T-helper 2 cell treated with Interferon-gamma antibody and Interleukin-4, amounts not matched to agents 100 ng/mL and 5 ng/mL, for 36 hours (primary cell): ENCODE results near the gene ZMIZ1. TPM values are rescaled to one million over a fixed set of nuclear protein-coding genes. Genes with fewer than 3 reads are reported as not detected.

Experiments used
- intact Hi-C: fragments of 100-400 bp; cut with micrococcal nuclease; formaldehyde crosslinking; loops from one replicate; pipeline ENCODE4 v1.15.1; 2023
- total RNA-seq: library from RNA; stranded (reverse); gene quantifications from 2 replicates; pipeline ENCODE4 v1.2.3, GENCODE V29; 2022

ZMIZ1 gene
- total RNA-seq, 1 donor from 2014 or later: 45.8 TPM

GRCh38 chr10:79183468-79183865 is 114.7 kb downstream of the ZMIZ1 start:
- intact Hi-C loops: no loop called here

- intact Hi-C loops: no loop called here
Measured at GRCh38 chr10:79184145-79184625, 115.4 kb downstream of the ZMIZ1 start.

- intact Hi-C loops: no loop called here
Measured at GRCh38 chr10:79184657-79185056, 115.9 kb downstream of the ZMIZ1 start.

GRCh38 chr10:79185067-79185774 is 116.5 kb downstream of the ZMIZ1 start:
- intact Hi-C loops: no loop called here

GRCh38 chr10:79185796-79186374 is 117.1 kb downstream of the ZMIZ1 start:
- intact Hi-C loops: no loop called here

- intact Hi-C loops: no loop called here
Measured at GRCh38 chr10:79186486-79187120, 117.8 kb downstream of the ZMIZ1 start.

GRCh38 chr10:79187121-79187940 is 118.6 kb downstream of the ZMIZ1 start:
- intact Hi-C loops: no loop called here

- intact Hi-C loops: no loop called here
Measured at GRCh38 chr10:79188154-79188965, 119.6 kb downstream of the ZMIZ1 start.

- intact Hi-C loops: no loop called here
Measured at GRCh38 chr10:79189181-79189580, 120.4 kb downstream of the ZMIZ1 start.

- intact Hi-C loops: loop anchor here (10.0 kb wide), 1 partner anchor 435 kb away; no protein-coding TSS in a partner anchor
Measured at GRCh38 chr10:79189853-79190435, 121.2 kb downstream of the ZMIZ1 start.

- intact Hi-C loops: loop anchor here (10.0 kb wide), 1 partner anchor 436 kb away; no protein-coding TSS in a partner anchor
Measured at GRCh38 chr10:79190740-79191261, 122.0 kb downstream of the ZMIZ1 start.

GRCh38 chr10:79191951-79192676 is 123.3 kb downstream of the ZMIZ1 start:
- intact Hi-C loops: loop anchor here (10.0 kb wide), 1 partner anchor 437 kb away; no protein-coding TSS in a partner anchor

GRCh38 chr10:79192677-79193003 is 123.9 kb downstream of the ZMIZ1 start:
- intact Hi-C loops: loop anchor here (10.0 kb wide), 1 partner anchor 438 kb away; no protein-coding TSS in a partner anchor

GRCh38 chr10:79193694-79194382 is 125.1 kb downstream of the ZMIZ1 start:
- intact Hi-C loops: loop anchor here (2.0 to 10.0 kb wide), 3 partner anchors 219 to 439 kb away; no protein-coding TSS in a partner anchor

GRCh38 chr10:79195091-79195923 is 126.5 kb downstream of the ZMIZ1 start:
- intact Hi-C loops: loop anchor here (1.0 to 10.0 kb wide), 8 partner anchors 128 to 1148 kb away; partner anchors contain the start of gene ZMIZ1

GRCh38 chr10:79196470-79197461 is 128.0 kb downstream of the ZMIZ1 start:
- intact Hi-C loops: loop anchor here (2.0 to 10.0 kb wide), 4 partner anchors 129 to 984 kb away; partner anchors contain the start of gene ZMIZ1
